K562 (cell line): ENCODE results near the gene NEDD4L. TPM values are rescaled to one million over a fixed set of nuclear protein-coding genes. Genes with fewer than 3 reads are reported as not detected.

Experiments used
- ATAC-seq: fragments of 200-7000 bp; cut with Tn5 transposase; 3 replicates; pipeline ENCODE4 v1.9.1; 2020; ENCODE audit warnings: moderate library complexity
- BruUV-seq: library from RNA; stranded (reverse); fragments of 400-500 nt; replicated peaks from 2 replicates; lab custom pipeline; 2021; lab: Mats Ljungman, UMichigan
- CTCF ChIA-PET: fragments of 300-600 bp; formaldehyde crosslinking; extraction: SDS; loops from one replicate; lab custom pipeline; 2021; ENCODE audit warnings: low intra/inter-chr PET ratio; lab: Yijun Ruan, JAX
- POLR2A ChIA-PET: fragments of 300-600, 350-650 bp; sonication (Branson Sonifier 250); formaldehyde crosslinking; extraction: SDS; loops from one replicate; lab custom pipeline; 2021; ENCODE audit warnings: antibody characterized with exemption, inconsistent platforms; lab: Yijun Ruan, JAX
- DNase-seq, 4 experiments: peaks; one replicate each; pipeline versions ENCODE4 v3.0.0 to v3.0.0-alpha.2; 2011 to 2018; ENCODE audit warnings: low spot score in 3 of 4, mixed read lengths in 3 of 4; ENCODE audit errors: extremely low read depth in 1 of 4
- FAIRE-seq: peaks from 2 replicates; lab custom pipeline; 2011; peaks lifted over from hg19 to GRCh38; lab: Jason Lieb, UNC
- H2AFZ ChIP-seq: 2 replicates; pipeline ENCODE4 v1.6.0; 2011; ENCODE audit warnings: low read depth, low read length, control low read depth, inconsistent platforms
- H3K27ac ChIP-seq: fragments of 200-600 bp; 3 replicates; pipeline ENCODE4 v1.8.0; 2011; ENCODE audit warnings: low read depth, mild to moderate bottlenecking, control low read depth, inconsistent platforms, low read length, moderate library complexity, mixed read lengths; ENCODE audit errors: extremely low read depth
- H3K27me3 ChIP-seq, 2 experiments: fragments of 300-600 bp in 1 of 2; 2 replicates in 1 of 2; 3 replicates in 1 of 2; pipeline versions ENCODE4 v1.6.0 to v1.8.0; 2011; ENCODE audit warnings: inconsistent platforms in 2 of 2, low read length in 2 of 2, mild to moderate bottlenecking in 1 of 2, mixed read lengths in 1 of 2, moderate library complexity in 1 of 2; ENCODE audit not compliant: control insufficient read depth in 2 of 2, insufficient read depth in 2 of 2
- H3K36me3 ChIP-seq: fragments of 300-600 bp; 3 replicates; pipeline ENCODE4 v1.8.0; 2011; ENCODE audit warnings: mild to moderate bottlenecking, low read length, inconsistent platforms; ENCODE audit not compliant: control insufficient read depth, insufficient read depth
- H3K4me1 ChIP-seq, 2 experiments: fragments of 200-600 bp in 1 of 2; replicated peaks in 1 of 2; 2 replicates in 1 of 2; 3 replicates in 1 of 2; pipeline versions ENCODE4 v1.5.1 to v1.8.0; 2011; ENCODE audit warnings: inconsistent platforms in 2 of 2, low read length in 2 of 2, mild to moderate bottlenecking in 1 of 2, mixed read lengths in 1 of 2, moderate library complexity in 1 of 2; ENCODE audit not compliant: control insufficient read depth in 2 of 2, insufficient read depth in 2 of 2
- H3K4me2 ChIP-seq: 2 replicates; pipeline ENCODE4 v1.6.1; 2011; ENCODE audit warnings: low read length, control low read depth, inconsistent platforms, mixed read lengths; ENCODE audit not compliant: insufficient read depth
- H3K4me3 ChIP-seq: fragments of 200-600 bp; sonication (generic), shearing (Covaris generic); 2 replicates; pipeline ENCODE4 v1.5.1; 2016; ENCODE audit warnings: control low read depth, inconsistent platforms
- H3K79me2 ChIP-seq: fragments of 200-600 bp; 3 replicates; pipeline ENCODE4 v1.8.0; 2011; ENCODE audit warnings: low read length, inconsistent platforms; ENCODE audit not compliant: control insufficient read depth, insufficient read depth
- H3K9ac ChIP-seq, 2 experiments: 2 replicates each; pipeline versions ENCODE4 v1.6.0 to v1.6.1; 2011; ENCODE audit warnings: low read depth in 2 of 2, low read length in 2 of 2, control low read depth in 1 of 2, inconsistent platforms in 1 of 2, mild to moderate bottlenecking in 1 of 2, mixed read lengths in 1 of 2; ENCODE audit not compliant: insufficient read depth in 1 of 2
- H3K9me1 ChIP-seq: one replicate; pipeline ENCODE4 v1.6.0; 2011; ENCODE audit warnings: inconsistent platforms, mild to moderate bottlenecking, low read length, moderate library complexity; ENCODE audit not compliant: control insufficient read depth, insufficient read depth
- H3K9me3 ChIP-seq: replicated peaks from 2 replicates; pipeline ENCODE4 v1.5.1; 2011; ENCODE audit warnings: low read depth, low read length, inconsistent platforms; ENCODE audit not compliant: control insufficient read depth, insufficient read depth
- H4K20me1 ChIP-seq: replicated peaks from 2 replicates; pipeline ENCODE4 v1.6.1; 2011; ENCODE audit warnings: low read length, inconsistent platforms, mixed read lengths; ENCODE audit not compliant: control insufficient read depth, insufficient read depth
- BCOR ChIP-seq: fragments of 450-650 bp; IDR thresholded peaks from 2 replicates; pipeline ENCODE4 v1.6.1; 2016
- FOSL1 ChIP-seq: fragments of 200-800 bp; sonication (Bioruptor generic); conservative IDR thresholded peaks from 2 replicates; pipeline ENCODE4 v1.6.1; 2016; ENCODE audit warnings: missing genetic modification characterization, missing compliant biosample characterization
- HMG20A ChIP-seq: fragments of 450-650 bp; formaldehyde crosslinking; conservative IDR thresholded peaks from 2 replicates; pipeline ENCODE4 v1.4.0; 2020; ENCODE audit warnings: mild to moderate bottlenecking, mixed read lengths
- PHTF2 ChIP-seq: fragments of 250-450 bp; sonication (Bioruptor Pico); IDR thresholded peaks from 2 replicates; pipeline ENCODE4 v1.5.0; 2021; ENCODE audit warnings: mild to moderate bottlenecking
- RBM25 ChIP-seq: fragments of 200-400 bp; formaldehyde crosslinking; IDR thresholded peaks from 2 replicates; pipeline ENCODE4 v1.6.1; 2018; ENCODE audit warnings: low read length, low read depth, moderate library complexity; ENCODE audit not compliant: severe bottlenecking
- ZKSCAN8 ChIP-seq: fragments of 200-800 bp; sonication (Bioruptor generic); IDR thresholded peaks from 2 replicates; pipeline ENCODE4 v1.6.1; 2016; ENCODE audit warnings: missing genetic modification characterization, missing compliant biosample characterization
- ZNF444 ChIP-seq: fragments of 250-450 bp; sonication (Bioruptor Pico); IDR thresholded peaks from 2 replicates; pipeline ENCODE4 v1.4.0; 2020; ENCODE audit warnings: mild to moderate bottlenecking, moderate library complexity
- WGBS: fragments of 100-300 bp; shearing (Covaris generic); methylation state at CpG from one replicate; pipeline ENCODE4 v1.1.6; 2016; ENCODE audit warnings: low coverage, mixed read lengths; ENCODE audit not compliant: insufficient coverage; ENCODE audit errors: missing lambda C conversion rate; 5-methylcytosine and 5-hydroxymethylcytosine counted together
- in situ Hi-C: fragments of 300-500 bp; cut with MboI; formaldehyde crosslinking; loops from 4 replicates; pipeline ENCODE4 v1.15.0; 2018; ENCODE audit warnings: inconsistent platforms, mixed read lengths
- intact Hi-C: fragments of 100-400 bp; cut with micrococcal nuclease; formaldehyde crosslinking; loops from 2 replicates; pipeline ENCODE4 v1.14.2; 2022
- polyA plus RNA-seq, 8 experiments: library from polyadenylated mRNA; depleted of rRNA in 4 of 8; stranded (reverse) in 5 of 8; unstranded in 3 of 8; fragments of >200 nt; fragmentation: Nextera tagmentation in 2 of 8; fragmentation: Illumina TruSeq in 1 of 8; extraction: Ambion mirVana in 2 of 8; extraction: Trizol in 1 of 8; gene quantifications; 2 replicates each; pipeline versions ENCODE4 v1.2.1 to v1.2.3, GENCODE V29; 2011 to 2014; ENCODE audit warnings: inconsistent platforms in 1 of 8, missing spikeins in 1 of 8
- total RNA-seq, 7 experiments: library from RNA; depleted of rRNA in 6 of 7; stranded (reverse); fragments of >200 nt in 6 of 7; fragmentation: Illumina TruSeq in 2 of 7; extraction: Trizol in 2 of 7; gene quantifications; 2 replicates each; pipeline versions ENCODE4 v1.2.1 to v1.2.3, GENCODE V29; 2011 to 2021; ENCODE audit warnings: low replicate concordance in 1 of 7

NEDD4L gene
- total and polyA plus RNA-seq, 9 of the 15 experiments (the other 6 are each of a cell fraction or from before 2014, with no cell fraction given), result 8.1 to 33.4 (median 19.9) TPM

DNA sequence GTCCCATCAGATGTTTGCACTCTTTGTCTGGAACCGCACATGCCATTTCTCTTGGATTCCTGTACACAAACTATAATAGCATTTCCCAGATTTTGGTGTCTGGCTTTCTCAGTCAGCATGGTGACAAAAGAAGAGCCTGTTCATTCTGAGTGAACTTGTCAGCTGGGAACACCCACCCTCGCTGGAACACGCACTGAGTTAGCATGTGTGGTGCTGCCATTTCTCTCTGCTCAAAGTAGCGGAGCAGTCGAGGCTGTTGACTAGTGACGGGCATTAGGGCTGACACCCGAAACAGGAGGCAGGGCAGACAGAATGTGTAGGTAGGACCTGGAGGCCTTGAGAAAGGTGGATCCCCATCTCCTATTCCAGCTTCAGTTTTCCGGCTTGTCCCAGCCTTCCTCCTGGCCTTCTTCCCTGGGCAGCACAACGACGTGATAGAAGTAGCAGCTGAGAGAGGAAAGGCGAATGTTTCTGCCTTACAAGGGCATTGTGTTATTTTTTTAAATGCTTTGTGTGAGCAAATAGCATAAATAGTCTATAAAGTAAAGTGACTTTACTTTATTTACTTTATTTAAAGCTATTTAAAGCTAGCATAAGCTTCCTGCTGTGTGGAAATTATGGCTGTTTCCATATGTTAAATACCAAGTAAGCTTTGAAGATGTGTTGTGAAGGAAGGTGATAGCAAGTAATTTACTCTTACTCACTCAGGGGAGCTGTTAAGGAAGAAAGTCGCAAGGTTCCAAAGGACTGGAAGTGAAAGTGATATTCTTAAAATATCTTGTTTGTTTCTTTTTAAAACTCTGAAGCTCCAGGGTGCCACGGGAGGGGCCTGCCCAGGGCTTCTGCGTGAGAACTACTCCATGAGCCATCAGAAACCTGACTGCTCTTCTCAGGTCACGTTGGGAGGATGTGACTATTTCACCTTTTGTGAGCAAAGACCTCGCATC is 272.6 kb downstream of the NEDD4L start (continued):
- no peak for TF ChIP-seq ZKSCAN8
- TF ChIP-seq, all 486 proteins: peak for 0

DNA sequence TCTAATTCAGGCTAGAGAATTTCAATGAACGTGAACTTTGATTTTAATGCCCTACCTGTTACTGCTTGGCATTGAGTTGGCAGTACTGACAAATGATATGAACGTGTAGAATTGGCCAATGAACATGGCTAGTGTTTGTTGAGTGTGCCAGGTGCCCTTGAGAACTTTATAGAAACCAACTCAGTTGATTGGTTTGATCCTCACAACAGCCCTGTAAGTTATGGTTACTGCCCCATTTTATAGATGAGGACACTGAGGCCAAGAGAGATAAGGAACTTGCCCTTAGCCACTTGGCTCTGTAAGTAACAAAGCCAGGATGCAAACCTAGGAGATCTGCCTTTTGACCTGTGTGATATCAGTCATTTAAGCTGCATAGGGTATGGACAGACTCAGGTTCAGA is 275.7 kb downstream of the NEDD4L start:
- peaks cover 5% of the 10 kb centered on the region; the same call in 1 of the 3 replicates for H3K36me3 ChIP-seq
- no peaks in the 10 kb centered on the region for H3K27me3 ChIP-seq
- H3K9me3 ChIP-seq, result no peaks in the 10 kb centered on the region
- no peak for FAIRE-seq
- H2AFZ ChIP-seq, result no peak overlapping the region
- no peaks in the 10 kb centered on the region for H3K9me1 ChIP-seq
- POLR2A ChIA-PET, result interaction anchor here (0.5 to 1.1 kb wide), 4 partner anchors 11 to 301 kb away, joined by 3 read pairs; no protein-coding TSS in a partner anchor
- 47% methylated on average over 2 of the region's 2 CpGs for WGBS
- in situ Hi-C loops, result loop anchor here (10.0 kb wide), 1 partner anchor 125 kb away; no protein-coding TSS in a partner anchor
- intact Hi-C loops, result loop anchor here (5.0 kb wide), 1 partner anchor 272 kb away; no protein-coding TSS in a partner anchor
- no peak overlapping the region for H3K4me3 ChIP-seq
- CTCF ChIA-PET, result no interaction called here
- no peaks in the 10 kb centered on the region for H3K79me2 ChIP-seq
- no peaks in the 10 kb centered on the region; a peak in 3 of 5 replicates for H3K4me1 ChIP-seq
- H3K9ac ChIP-seq, result no peak overlapping the region
- ATAC-seq, result no peak
- H3K4me2 ChIP-seq, result no peak overlapping the region
- DNase-seq, result no peak
- H3K27ac ChIP-seq, result no peak overlapping the region
- no TSS peak for BruUV-seq
- no peak for TF ChIP-seq HMG20A (CRISPR knock-in tag)
- TF ChIP-seq BCOR, result peak; percentile 36; the same call in 1 of the 2 replicates
- no peak for TF ChIP-seq FOSL1 (tag)
- TF ChIP-seq RBM25, result peak; percentile 80
- no peak for TF ChIP-seq PHTF2 (CRISPR knock-in tag)
- no peak for TF ChIP-seq ZNF444 (CRISPR knock-in tag)
- H4K20me1 ChIP-seq, result no peaks in the 10 kb centered on the region; the same call in none of the 2 replicates
